Spinal cord (tissue), 10 donors: Measurements from ENCODE around the gene IQGAP2. TPM values are rescaled to one million over a fixed set of nuclear protein-coding genes. Genes with fewer than 3 reads are reported as not detected.

Experiments
- DNase-seq, 6 donors: peaks; one replicate each; pipeline versions ENCODE4 v3.0.0 to v3.0.0-alpha.2; 2013 to 2015; ENCODE audit warnings: low spot score in 6 of 6, low read depth in 4 of 6
- H3K27ac ChIP-seq: one replicate; pipeline ENCODE4 v1.5.1; 2013; ENCODE audit warnings: low read depth, low read length, control low read depth
- H3K27me3 ChIP-seq: one replicate; pipeline ENCODE4 v1.6.1; 2013; ENCODE audit warnings: low read length; ENCODE audit not compliant: control insufficient read depth, insufficient read depth
- H3K36me3 ChIP-seq: one replicate; pipeline ENCODE4 v1.6.1; 2013; ENCODE audit warnings: low read length; ENCODE audit not compliant: control insufficient read depth, insufficient read depth
- H3K4me1 ChIP-seq: one replicate; pipeline ENCODE4 v1.6.1; 2013; ENCODE audit warnings: low read length; ENCODE audit not compliant: control insufficient read depth, insufficient read depth
- H3K4me3 ChIP-seq: one replicate; pipeline ENCODE4 v1.5.1; 2013; ENCODE audit warnings: low read depth, low read length, control low read depth
- H3K9me3 ChIP-seq: one replicate; pipeline ENCODE4 v1.6.1; 2013; ENCODE audit warnings: low read length; ENCODE audit not compliant: control insufficient read depth, insufficient read depth
- WGBS: methylation state at CpG from one replicate; pipeline ENCODE4 v1.1.5; 2013; ENCODE audit warnings: missing lambda C conversion rate; ENCODE audit not compliant: insufficient coverage; 5-methylcytosine and 5-hydroxymethylcytosine counted together
- polyA plus RNA-seq, 2 donors: library from polyadenylated mRNA; unstranded; fragments of 120-200 nt; gene quantifications; one replicate each; pipeline ENCODE4 v1.2.1, GENCODE V29; 2013; ENCODE audit not compliant: insufficient read length in 2 of 2
- total RNA-seq, 2 donors: library from RNA; depleted of rRNA in 1 of 2; stranded (reverse); fragments of 120-200 nt in 1 of 2; fragments of >200 nt in 1 of 2; gene quantifications; one replicate each; pipeline versions ENCODE4 v1.2.3 to v1.2.4, GENCODE V29; 2013 to 2014
- donor health status: healthy.

Gene IQGAP2
- total and polyA plus RNA-seq, 4 donors, result 10.5 to 21.6 (median 15.1) TPM

- Histone ChIP-seq H3K27me3 (no peaks in the 10 kb centered on the region), H3K27ac (no peak overlapping the region), H3K9me3 (no peaks in the 10 kb centered on the region), H3K4me3 (no peak overlapping the region), H3K4me1 (no peaks in the 10 kb centered on the region), H3K36me3 (no peaks in the 10 kb centered on the region)
- no peak for DNase-seq
- 100% methylated on average over 2 of the region's 4 CpGs for WGBS
Measured at GRCh38 chr5:76634661-76635060, 231.6 kb downstream of the IQGAP2 start.

GRCh38 chr5:76637490-76637889 is 234.4 kb downstream of the IQGAP2 start:
- Histone ChIP-seq H3K9me3 (no peaks in the 10 kb centered on the region), H3K4me1 (no peaks in the 10 kb centered on the region), H3K27me3 (no peaks in the 10 kb centered on the region), H3K27ac (no peak overlapping the region), H3K36me3 (no peaks in the 10 kb centered on the region), H3K4me3 (no peak overlapping the region)
- DNase-seq, result no peak
- WGBS, result 100% methylated on average over 1 of the region's 2 CpGs

DNA sequence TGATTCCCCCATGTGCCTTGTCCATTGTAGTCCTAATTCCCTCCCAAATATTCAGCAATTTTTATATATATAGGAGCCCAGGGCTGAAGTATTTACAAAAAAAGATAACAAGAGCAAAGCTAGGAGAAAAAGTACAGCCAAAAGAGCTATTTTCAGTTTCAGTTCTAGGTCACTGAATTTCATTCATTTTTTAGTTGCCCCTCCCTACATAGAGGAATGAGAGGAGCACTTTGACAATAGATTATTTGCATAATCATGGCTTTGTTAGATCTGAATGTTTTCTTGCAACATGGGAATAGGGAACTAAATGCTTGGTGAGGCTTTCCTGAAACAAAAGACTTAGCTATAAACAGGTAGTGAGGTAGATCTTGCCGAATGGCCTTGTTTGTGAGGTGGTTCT is 235.4 kb downstream of the IQGAP2 start:
- Histone ChIP-seq H3K4me1 (no peaks in the 10 kb centered on the region), H3K36me3 (no peaks in the 10 kb centered on the region), H3K4me3 (no peak overlapping the region), H3K27ac (no peak overlapping the region), H3K27me3 (no peaks in the 10 kb centered on the region), H3K9me3 (no peaks in the 10 kb centered on the region)
- WGBS, result 57% methylated on average over 1 of the region's 1 CpG
- DNase-seq, result no peak

GRCh38 chr5:76641514-76642120 is 238.5 kb downstream of the IQGAP2 start:
- no peaks in the 10 kb centered on the region for H3K9me3 ChIP-seq
- no CpG with 5 or more reads among the region's 1 CpG for WGBS
- no peaks in the 10 kb centered on the region for H3K27me3 ChIP-seq
- peak; percentile 15 to 84 (median 44) for DNase-seq
- H3K4me3 ChIP-seq, result no peak overlapping the region
- H3K36me3 ChIP-seq, result no peaks in the 10 kb centered on the region
- H3K27ac ChIP-seq, result no peak overlapping the region
- H3K4me1 ChIP-seq, result no peaks in the 10 kb centered on the region

- no peak for DNase-seq
- H3K4me3 ChIP-seq, result no peak overlapping the region
- H3K27me3 ChIP-seq, result no peaks in the 10 kb centered on the region
- WGBS, result 90% methylated on average over 2 of the region's 6 CpGs
- no peaks in the 10 kb centered on the region for H3K4me1 ChIP-seq
- no peaks in the 10 kb centered on the region for H3K36me3 ChIP-seq
- no peak overlapping the region for H3K27ac ChIP-seq
- H3K9me3 ChIP-seq, result no peaks in the 10 kb centered on the region
Measured at GRCh38 chr5:76642390-76643040, 239.4 kb downstream of the IQGAP2 start.

GRCh38 chr5:76643371-76643770 is 240.3 kb downstream of the IQGAP2 start:
- H3K9me3 ChIP-seq, result peaks cover 2% of the 10 kb centered on the region
- DNase-seq, result no peak
- H3K4me1 ChIP-seq, result no peaks in the 10 kb centered on the region
- no peaks in the 10 kb centered on the region for H3K27me3 ChIP-seq
- no peak overlapping the region for H3K27ac ChIP-seq
- no peak overlapping the region for H3K4me3 ChIP-seq
- no peaks in the 10 kb centered on the region for H3K36me3 ChIP-seq

GRCh38 chr5:76649140-76649539 is 246.1 kb downstream of the IQGAP2 start:
- DNase-seq, result no peak
- Histone ChIP-seq H3K4me1 (no peaks in the 10 kb centered on the region), H3K27me3 (no peaks in the 10 kb centered on the region), H3K36me3 (no peaks in the 10 kb centered on the region), H3K27ac (no peak overlapping the region), H3K9me3 (peaks cover 14% of the 10 kb centered on the region), H3K4me3 (no peak overlapping the region)
- no CpG with 5 or more reads among the region's 2 CpGs for WGBS

- no peak overlapping the region for H3K27ac ChIP-seq
- peaks cover 13% of the 10 kb centered on the region for H3K9me3 ChIP-seq
- 86% methylated on average over 1 of the region's 3 CpGs for WGBS
Measured at GRCh38 chr5:76652809-76653414, 249.8 kb downstream of the IQGAP2 start.

DNA sequence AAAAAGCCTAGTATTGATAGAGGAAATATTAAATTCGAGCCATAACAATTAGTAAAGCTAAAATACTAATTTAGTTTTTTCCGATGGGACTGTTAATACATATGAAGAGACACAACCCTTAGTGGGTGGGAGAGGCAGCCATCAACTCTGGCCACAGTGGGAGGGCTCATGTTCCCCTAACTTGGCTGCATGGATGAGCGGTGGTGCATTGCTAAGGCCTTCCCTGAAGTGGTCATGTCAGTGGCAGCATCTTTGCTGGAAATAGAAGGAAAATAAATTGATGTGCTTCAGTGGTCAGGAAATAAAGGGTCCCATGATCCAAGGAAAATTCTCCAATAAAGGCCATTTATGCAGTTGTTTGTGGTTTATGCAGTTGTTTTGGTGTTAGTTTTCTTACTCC is 254.0 kb downstream of the IQGAP2 start:
- no peaks in the 10 kb centered on the region for H3K9me3 ChIP-seq
- no peak for DNase-seq
- H3K4me3 ChIP-seq, result no peak overlapping the region
- WGBS, result 89% methylated on average over 1 of the region's 3 CpGs
- no peaks in the 10 kb centered on the region for H3K36me3 ChIP-seq
- no peak overlapping the region for H3K27ac ChIP-seq
- no peaks in the 10 kb centered on the region for H3K27me3 ChIP-seq
- no peaks in the 10 kb centered on the region for H3K4me1 ChIP-seq

More at GRCh38 chr5:76652809-76653414, 249.8 kb downstream of the IQGAP2 start:
- no peak for DNase-seq
- Histone ChIP-seq H3K4me1 (no peaks in the 10 kb centered on the region), H3K27me3 (no peaks in the 10 kb centered on the region), H3K4me3 (no peak overlapping the region), H3K36me3 (no peaks in the 10 kb centered on the region)
